ENCODE results near the gene FOXN4.

FOXN4 gene

GRCh38 chr12:109292342-109292711 is 16.8 kb downstream of the FOXN4 start:
- no peak for TF ChIP-seq CTCF (IDR thresholded peaks at IDR 0.05; ENCODE audit: low read depth, low read length)
- peaks cover 6% of the 10 kb centered on the region for H3K4me1 ChIP-seq
- no peaks in the 10 kb centered on the region for H3K9me3 ChIP-seq
- no peaks in the 10 kb centered on the region for H3K27me3 ChIP-seq
- H3K36me3 ChIP-seq = no peaks in the 10 kb centered on the region
- H3K4me3 ChIP-seq (ENCODE audit: low read depth, low read length) = peak overlapping the region; percentile 48; the same call in 1 of the 2 replicates
- no peak for DNase-seq

- no peak for TF ChIP-seq CTCF (IDR thresholded peaks at IDR 0.05; ENCODE audit: low read depth, low read length)
- Histone ChIP-seq H3K36me3 (no peaks in the 10 kb centered on the region), H3K4me1 (peaks cover 6% of the 10 kb centered on the region), H3K4me3 (ENCODE audit: low read depth, low read length) (peak overlapping the region; percentile 48), H3K9me3 (no peaks in the 10 kb centered on the region), H3K27me3 (no peaks in the 10 kb centered on the region)
- peak; percentile 88 for DNase-seq
Observed at GRCh38 chr12:109291521-109292341, 17.4 kb downstream of the FOXN4 start.

DNA sequence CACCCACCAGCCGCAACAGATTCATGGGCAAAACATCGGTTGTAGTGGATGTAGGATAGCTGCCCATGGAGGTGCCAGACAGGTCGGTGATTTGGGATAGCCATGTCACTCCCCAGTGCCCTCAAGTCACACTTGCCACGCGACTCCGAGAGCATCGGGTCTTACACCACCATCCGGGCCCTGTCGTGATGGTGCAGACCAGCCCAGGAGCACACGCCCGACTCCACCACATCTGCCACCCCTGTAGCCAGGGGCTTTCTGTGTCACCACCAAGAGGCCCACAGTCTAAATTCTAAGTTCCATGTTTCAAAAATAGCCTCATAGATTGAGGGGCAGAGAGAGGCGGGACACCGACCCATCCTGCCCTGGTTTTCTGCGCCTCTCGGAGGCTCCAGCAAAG is 18.0 kb downstream of the FOXN4 start:
- H3K4me3 ChIP-seq (ENCODE audit: low read depth, low read length) = peak overlapping the region; percentile 48
- H3K27me3 ChIP-seq = no peaks in the 10 kb centered on the region

DNA sequence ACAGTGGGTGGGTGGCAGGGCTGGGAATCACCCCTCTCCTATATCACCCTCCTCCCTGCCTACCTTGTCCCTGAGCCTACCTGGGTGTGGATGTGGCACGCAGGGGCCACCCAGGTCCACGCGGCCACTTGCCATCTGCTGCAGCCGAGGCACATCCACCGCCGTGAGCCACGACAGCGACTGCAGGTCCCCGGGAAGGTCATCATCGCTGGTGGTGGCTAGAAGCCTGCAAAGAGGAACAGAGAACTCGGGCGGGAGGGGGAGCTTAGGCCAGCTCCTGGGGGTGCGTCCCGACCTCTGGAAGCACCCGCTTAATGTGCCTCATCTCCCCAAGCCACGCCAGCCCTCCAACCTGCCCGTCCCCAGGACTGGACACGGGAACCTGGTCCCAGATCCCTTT is 19.0 kb downstream of the FOXN4 start:
- no peaks in the 10 kb centered on the region for H3K36me3 ChIP-seq
- TF ChIP-seq CTCF (IDR thresholded peaks at IDR 0.05; ENCODE audit: low read depth, low read length) = no peak
- H3K27me3 ChIP-seq = no peaks in the 10 kb centered on the region
- DNase-seq = no peak
- no peak overlapping the region for H3K4me3 ChIP-seq (ENCODE audit: low read depth, low read length)
- H3K9me3 ChIP-seq = no peaks in the 10 kb centered on the region
- peaks cover 6% of the 10 kb centered on the region for H3K4me1 ChIP-seq

More for the DNA sequence above, 18.0 kb downstream of the FOXN4 start:
- peaks cover 6% of the 10 kb centered on the region for H3K4me1 ChIP-seq
- no peaks in the 10 kb centered on the region for H3K9me3 ChIP-seq
- no peak for TF ChIP-seq CTCF (IDR thresholded peaks at IDR 0.05; ENCODE audit: low read depth, low read length)
- no peaks in the 10 kb centered on the region for H3K36me3 ChIP-seq
- DNase-seq = no peak

DNA sequence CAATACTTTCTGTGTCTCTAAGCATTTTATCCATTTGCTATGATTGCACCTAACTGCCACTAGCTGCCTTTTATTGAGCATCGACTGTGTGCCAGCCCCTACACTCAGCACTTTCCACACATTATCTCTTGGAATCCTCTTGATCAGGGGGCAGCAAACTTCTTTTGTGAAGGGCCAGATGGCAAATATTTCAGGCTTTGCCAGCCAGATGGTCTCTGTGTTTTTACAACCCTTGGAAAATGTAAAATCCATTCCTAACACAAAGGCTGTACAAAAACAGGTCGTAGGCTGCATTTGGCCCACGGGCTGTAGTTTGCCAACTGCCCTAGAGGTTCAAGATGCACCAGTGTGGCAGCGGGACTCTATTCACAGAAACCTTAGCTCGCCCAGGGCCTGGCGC is 19.5 kb downstream of the FOXN4 start:
- Histone ChIP-seq H3K4me3 (ENCODE audit: low read depth, low read length) (no peak overlapping the region), H3K9me3 (no peaks in the 10 kb centered on the region), H3K36me3 (no peaks in the 10 kb centered on the region), H3K27me3 (no peaks in the 10 kb centered on the region), H3K4me1 (peaks cover 6% of the 10 kb centered on the region)
- DNase-seq = no peak
- TF ChIP-seq CTCF (IDR thresholded peaks at IDR 0.05; ENCODE audit: low read depth, low read length) = no peak

DNA sequence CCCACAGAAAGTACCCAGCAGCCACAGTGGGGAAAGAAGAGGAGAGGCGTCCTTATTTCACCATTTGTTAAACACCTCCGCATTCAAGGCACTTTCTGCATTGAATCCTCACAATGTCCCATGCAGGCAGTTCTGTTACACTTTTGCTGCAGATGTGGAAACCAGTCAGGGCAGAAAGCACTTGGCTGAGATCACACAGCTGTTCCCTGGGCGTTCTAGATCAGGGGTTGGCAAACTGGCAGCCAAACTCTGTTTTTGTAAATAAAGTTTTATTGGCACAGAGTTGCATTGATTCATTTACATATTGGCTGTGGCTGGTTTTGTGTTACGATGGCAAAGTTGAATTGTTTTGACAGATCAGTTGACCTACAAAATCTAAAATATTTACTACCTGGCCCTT is 20.1 kb downstream of the FOXN4 start:
- Histone ChIP-seq H3K27me3 (no peaks in the 10 kb centered on the region), H3K4me3 (ENCODE audit: low read depth, low read length) (no peak overlapping the region), H3K9me3 (no peaks in the 10 kb centered on the region), H3K4me1 (peaks cover 6% of the 10 kb centered on the region), H3K36me3 (no peaks in the 10 kb centered on the region)
- TF ChIP-seq CTCF (IDR thresholded peaks at IDR 0.05; ENCODE audit: low read depth, low read length) = no peak
- no peak for DNase-seq
